ENCODE measurements around the gene RAP1GDS1.
"Not testable (repeated sequence)": the region's sequence is repeated elsewhere in the genome, so short reads cannot be mapped to it uniquely, and the experiment has no call there.

The RAP1GDS1 gene

DNA sequence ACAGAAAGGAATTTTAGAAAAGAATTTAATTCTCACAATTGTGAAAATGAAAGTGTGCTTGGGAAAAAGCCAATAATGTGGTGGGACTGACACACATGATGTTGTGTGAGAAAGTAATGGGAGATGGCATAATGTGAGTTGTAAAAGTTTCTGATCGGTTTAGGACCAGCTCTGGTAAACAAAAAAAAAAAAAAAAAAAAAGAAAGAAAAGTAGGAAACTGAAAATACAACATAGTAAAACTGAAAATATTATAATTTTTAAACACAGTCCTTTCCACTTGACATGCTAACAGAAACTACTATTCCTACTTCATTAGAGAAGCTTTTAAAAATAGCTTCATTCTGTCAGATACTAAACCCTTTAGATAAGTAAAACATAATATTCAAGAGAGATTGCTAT lies 28.2 kb downstream of the RAP1GDS1 start:
- DNase-seq, result no peak

DNA sequence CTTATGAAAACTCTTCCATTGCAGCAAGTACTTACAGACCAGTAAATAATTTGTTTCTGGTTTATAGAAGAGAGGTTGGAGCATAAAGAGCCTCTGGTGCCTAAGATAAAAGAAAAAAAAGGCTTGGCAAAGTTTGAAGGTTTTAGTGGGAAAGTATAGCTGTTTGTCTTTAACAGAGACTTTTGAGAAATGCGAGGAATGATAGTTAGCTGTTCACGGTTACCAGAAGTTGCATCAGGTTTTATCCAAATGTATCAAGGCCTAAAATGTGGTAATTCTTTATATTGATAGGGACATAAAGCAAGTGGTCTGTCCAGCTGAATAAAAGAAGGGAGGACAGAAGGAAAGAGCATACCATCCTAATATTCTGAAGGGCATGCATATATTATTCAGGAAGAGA lies 29.3 kb downstream of the RAP1GDS1 start:
- DNase-seq, result no peak

- peak; percentile 63 for DNase-seq
Measured at GRCh38 chr4:98293104-98293887, 32.1 kb downstream of the RAP1GDS1 start.

- DNase-seq, result no peak
Measured at GRCh38 chr4:98298022-98298421, 36.8 kb downstream of the RAP1GDS1 start.

- DNase-seq, result no peak
Measured at GRCh38 chr4:98300706-98301105, 39.5 kb downstream of the RAP1GDS1 start.

GRCh38 chr4:98305576-98305975 lies 44.4 kb downstream of the RAP1GDS1 start:
- no peak for DNase-seq

GRCh38 chr4:98310867-98311266 lies 49.7 kb downstream of the RAP1GDS1 start:
- DNase-seq, result no peak

- no peak for DNase-seq
Measured at GRCh38 chr4:98311656-98312055, 50.5 kb downstream of the RAP1GDS1 start.

DNA sequence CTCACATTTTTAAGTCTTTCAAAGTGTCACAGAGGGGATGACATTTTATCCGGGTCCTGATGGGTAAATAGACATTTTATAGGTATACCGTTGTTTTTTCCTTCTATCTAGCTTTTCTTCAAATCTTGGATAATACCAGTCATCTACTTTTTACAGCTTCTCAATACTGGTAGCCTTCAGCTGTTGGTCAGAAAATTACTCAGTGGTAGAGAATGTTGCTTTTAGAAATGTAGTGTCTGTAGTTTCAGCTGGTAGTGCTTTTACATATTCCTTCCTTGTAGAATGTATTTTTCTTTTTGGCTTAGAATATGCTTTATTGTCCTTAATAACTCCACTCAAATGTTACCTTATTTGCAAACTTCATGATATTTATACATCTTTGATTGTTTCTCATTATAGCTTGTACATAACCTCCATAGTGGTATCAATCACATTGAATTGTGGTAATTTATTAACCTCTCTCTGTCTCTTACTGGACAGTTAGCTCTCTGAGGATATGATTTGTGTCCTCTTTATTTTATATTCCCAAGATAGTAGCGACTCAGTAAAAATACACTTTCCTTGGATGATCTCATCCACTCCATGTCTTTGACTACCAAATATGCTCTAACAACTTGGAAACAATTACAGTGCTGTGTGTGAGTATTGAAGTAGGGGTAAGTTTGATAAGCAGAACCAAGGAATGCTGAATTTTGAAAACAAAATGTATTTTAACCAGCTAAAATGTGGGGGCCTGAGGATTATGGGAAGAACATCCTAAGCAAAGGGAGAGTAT lies 53.8 kb downstream of the RAP1GDS1 start:
- DNase-seq, result no peak

- no peak for DNase-seq
Measured at GRCh38 chr4:98318521-98318920, 57.3 kb downstream of the RAP1GDS1 start.

DNA sequence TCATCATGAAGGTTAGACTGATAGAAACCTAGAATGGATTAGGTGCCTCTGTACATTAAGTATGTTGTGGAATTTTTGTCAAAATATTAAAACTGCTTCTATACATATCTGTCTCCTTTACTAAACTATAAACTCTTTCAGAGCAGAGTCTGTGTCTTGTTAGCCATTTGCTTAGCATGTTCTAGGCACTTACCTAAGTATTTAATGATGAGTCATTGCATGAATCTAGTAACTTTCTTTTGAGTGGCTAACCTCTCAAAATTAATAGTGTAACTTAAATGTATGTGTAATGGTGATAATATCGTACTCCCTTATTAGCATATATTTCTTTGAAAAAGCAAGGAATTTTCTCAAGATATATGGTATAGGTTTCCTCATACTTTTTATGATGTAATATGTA lies 57.8 kb downstream of the RAP1GDS1 start:
- no peak for DNase-seq

GRCh38 chr4:98326168-98326567 lies 65.0 kb downstream of the RAP1GDS1 start:
- no peak for DNase-seq

DNA sequence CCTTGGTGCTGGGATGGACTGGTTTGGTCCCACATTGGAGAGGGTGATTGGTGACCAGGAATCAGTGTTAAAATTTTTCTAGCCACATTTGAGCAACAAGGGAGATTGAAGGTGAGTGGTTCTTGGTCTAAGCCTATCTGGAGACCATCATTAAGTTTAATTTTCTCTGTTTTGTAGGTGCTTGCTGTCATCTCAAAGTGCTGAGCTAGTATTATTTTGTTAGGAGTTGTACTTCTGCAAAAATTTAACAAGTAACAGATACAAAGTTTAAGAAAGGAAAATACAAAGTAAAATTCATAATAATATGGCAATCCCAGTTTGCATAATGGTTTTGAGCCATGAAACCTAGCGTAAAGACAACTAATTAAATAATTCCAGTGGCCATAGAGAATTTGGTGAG lies 66.5 kb downstream of the RAP1GDS1 start:
- no peak for DNase-seq

- not testable (repeated sequence) for DNase-seq
Measured at GRCh38 chr4:98329879-98330640, 68.9 kb downstream of the RAP1GDS1 start.

DNA sequence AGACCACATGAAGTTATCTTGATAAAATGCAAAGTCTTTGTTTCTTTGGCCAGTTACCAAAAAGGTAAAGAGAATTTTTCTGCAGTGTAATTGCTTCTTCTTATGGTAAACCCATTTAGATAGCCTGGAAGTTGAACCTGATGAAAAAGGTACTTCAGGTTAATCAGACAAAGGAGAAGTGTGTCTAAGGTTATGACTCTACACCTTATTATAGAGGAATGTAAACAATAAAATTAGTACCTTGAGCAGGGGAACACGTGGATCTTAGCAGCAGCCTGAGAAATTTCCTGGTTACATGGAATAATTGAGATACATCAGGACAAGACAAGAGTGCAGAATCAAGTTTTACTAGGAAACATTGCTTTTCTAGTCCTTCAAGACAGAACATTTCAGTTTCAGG lies 70.8 kb downstream of the RAP1GDS1 start:
- DNase-seq, result no peak

- DNase-seq, result no peak
Measured at GRCh38 chr4:98334461-98334860, 73.3 kb downstream of the RAP1GDS1 start.

- no peak for DNase-seq
Measured at GRCh38 chr4:98338761-98339438, 77.7 kb downstream of the RAP1GDS1 start.

DNA sequence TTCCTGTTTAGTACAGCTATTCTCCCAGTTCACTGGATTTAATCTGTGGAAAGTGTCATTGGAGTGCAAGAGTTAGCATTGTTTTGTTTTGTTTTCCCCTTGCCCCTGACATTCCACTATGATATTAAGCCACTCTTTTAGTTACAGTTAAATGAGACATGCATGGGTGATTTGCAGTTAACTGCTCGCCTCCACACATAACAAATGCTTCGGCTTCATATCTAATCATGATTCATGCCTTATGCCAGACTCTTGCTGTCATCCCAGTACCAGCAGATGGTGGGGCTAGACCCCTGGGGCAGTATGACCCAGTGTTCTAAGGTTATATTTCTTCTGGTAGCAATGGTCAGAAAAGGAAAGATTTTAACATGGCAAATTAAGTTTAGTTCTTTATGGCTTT lies 80.1 kb downstream of the RAP1GDS1 start:
- DNase-seq, result peak; percentile 51

GRCh38 chr4:98343626-98344025 lies 82.4 kb downstream of the RAP1GDS1 start:
- DNase-seq, result no peak

- no peak for DNase-seq
Measured at GRCh38 chr4:98345838-98346237, 84.7 kb downstream of the RAP1GDS1 start.

- no peak for DNase-seq
Measured at GRCh38 chr4:98352396-98352795, 91.2 kb downstream of the RAP1GDS1 start.

- no peak for DNase-seq
Measured at GRCh38 chr4:98352940-98353339, 91.8 kb downstream of the RAP1GDS1 start.

Data from NCI-H82 (cell line).